ENCODE data around the gene PDSS1.

The PDSS1 gene

GRCh38 chr10:26741368-26741767 is 43.9 kb downstream of the PDSS1 start:
- DNase-seq: no peak

- DNase-seq: no peak
Observed at GRCh38 chr10:26743091-26743490, 45.6 kb downstream of the PDSS1 start.

GRCh38 chr10:26743841-26744240 is 46.3 kb downstream of the PDSS1 start:
- DNase-seq: no peak

DNA sequence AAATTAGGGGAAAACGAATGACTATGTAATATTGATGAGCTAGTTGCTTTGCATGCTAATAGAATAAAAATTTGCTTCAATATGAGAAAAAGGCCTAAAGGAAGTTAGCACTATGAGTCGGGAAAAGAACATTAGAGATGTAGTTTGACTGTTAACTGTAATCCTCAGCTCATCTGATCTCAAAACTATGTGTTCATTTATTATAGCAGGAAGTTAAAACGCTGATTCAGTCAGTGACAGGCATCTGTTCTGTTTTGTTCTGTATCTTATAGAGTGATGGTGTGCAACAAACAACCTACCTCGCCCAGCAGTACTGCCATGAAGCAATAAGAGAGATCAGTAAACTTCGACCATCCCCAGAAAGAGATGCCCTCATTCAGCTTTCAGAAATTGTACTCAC is 48.6 kb downstream of the PDSS1 start:
- no peak for DNase-seq

- peak; percentile 42 for DNase-seq
Observed at GRCh38 chr10:26755443-26755903, 58.0 kb downstream of the PDSS1 start.

DNA sequence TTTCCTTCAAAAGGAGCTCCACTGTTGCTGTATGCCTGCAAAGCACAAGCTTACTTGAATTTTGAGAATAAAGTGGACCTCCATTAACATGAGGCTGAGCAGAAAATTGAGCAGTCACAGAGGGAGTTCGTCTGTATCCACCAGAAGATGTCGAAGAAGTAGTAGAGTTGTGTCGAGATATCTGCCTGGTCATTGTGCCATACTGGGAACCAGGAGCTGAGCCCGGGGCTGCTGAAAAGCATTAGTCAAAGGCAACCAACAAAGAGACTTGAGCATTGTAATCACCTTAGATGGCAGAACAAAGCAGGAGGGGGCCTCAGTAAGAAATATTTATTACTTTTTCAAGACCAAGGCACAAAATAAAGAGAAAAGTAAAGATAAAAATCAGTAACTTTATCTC is 61.5 kb downstream of the PDSS1 start:
- DNase-seq: no peak

GRCh38 chr10:26765549-26765948 is 68.0 kb downstream of the PDSS1 start:
- DNase-seq: no peak

DNA sequence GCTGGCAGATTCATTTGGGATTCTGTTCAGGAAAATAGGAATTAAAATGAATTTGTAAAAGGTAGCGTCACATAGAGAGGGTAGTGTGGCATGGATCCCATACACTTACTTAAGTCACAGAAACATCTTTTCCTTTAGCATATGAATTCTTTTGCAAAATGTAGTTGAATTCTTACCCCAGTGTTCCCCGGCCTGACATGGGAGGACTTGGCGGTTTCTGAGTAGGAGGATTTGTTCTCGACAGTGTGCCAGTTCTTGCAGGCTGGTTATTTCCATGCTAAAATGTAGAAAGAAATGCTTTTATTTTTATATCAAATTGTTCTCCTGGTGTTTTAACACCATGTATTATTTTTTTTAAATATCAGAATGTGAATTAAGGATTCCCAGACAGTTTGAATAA is 72.6 kb downstream of the PDSS1 start:
- DNase-seq: no peak

DNA sequence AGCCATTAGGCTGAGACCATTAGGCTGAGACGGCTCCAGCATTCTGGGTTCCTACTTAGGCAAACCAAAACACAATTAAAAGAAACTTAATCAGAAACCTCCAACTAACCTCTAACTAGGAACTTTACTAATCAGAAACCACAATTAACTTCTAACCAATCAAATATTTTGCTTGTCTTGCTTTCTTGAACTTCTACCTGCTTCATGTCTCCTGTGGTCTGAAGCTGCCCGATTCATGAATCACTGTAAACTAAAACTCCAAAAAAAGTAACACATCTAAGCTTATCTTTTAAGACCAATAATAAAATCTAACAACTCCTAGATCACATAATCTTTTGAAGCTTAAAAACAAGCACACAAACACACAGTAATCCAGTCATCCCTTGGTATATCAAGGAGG is 76.1 kb downstream of the PDSS1 start:
- no peak for DNase-seq

GRCh38 chr10:26776258-26776657 is 78.8 kb downstream of the PDSS1 start:
- no peak for DNase-seq

DNA sequence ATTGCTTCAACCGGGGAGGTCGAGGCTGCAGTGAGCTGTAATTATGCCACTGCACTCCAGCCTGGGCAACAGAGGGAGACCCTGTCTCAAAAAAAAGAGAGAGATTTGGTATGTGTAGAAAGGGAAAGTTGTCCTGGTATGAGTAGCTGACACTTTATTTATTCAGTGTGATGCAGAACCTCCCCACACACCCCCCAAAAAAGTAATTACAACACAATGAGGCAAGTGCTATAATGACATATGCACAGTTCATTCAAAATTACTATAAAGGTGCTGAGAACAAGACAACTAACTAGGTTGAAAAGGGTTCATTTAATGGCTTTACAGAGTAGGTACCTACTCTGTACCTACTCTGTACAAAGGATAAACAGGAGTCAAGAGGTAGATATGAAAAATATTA is 80.2 kb downstream of the PDSS1 start:
- no peak for DNase-seq

- no peak for DNase-seq
Observed at GRCh38 chr10:26779176-26779860, 81.8 kb downstream of the PDSS1 start.

GRCh38 chr10:26780106-26780792 is 82.7 kb downstream of the PDSS1 start:
- no peak for DNase-seq

DNA sequence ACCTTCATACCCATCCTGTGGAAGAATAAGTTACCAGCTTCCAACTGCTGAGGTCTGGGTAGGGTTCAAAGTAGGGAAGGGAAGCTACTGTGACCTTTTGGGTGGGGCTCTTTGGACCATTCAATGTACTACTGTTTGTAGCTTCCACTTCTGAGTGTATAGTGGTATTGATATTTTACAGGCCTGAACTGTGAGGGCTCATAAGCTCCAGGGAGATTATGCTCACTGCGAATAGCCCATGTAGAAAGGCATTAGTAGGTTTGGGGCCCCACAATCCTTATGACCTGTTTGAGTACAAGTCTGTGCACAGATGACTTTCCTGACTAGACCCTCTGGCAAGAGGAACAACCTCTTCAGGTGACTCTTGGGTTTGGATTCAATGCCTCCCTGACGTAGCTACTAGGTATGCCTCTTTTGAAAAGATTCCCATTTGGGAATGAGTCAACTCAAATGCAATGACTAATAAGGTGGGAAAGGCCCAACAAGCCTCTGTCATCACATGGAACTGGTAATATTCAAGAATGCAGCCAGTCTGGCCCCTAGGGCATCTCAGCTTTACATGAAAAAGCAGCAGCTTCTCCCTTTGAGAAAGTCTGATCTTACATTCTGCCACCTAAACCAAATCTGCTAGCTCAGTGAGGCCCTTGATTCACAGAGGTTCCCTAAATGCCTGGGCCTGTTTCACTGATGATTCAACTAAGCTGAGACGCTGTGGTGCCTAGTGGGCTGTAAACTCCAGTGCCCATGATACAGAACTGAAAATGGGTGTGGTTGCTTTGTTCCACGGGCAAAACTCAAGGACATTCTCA is 83.5 kb downstream of the PDSS1 start:
- peak; percentile 89 for DNase-seq

- DNase-seq: peak; percentile 38
Observed at GRCh38 chr10:26781797-26782196, 84.3 kb downstream of the PDSS1 start.

DNA sequence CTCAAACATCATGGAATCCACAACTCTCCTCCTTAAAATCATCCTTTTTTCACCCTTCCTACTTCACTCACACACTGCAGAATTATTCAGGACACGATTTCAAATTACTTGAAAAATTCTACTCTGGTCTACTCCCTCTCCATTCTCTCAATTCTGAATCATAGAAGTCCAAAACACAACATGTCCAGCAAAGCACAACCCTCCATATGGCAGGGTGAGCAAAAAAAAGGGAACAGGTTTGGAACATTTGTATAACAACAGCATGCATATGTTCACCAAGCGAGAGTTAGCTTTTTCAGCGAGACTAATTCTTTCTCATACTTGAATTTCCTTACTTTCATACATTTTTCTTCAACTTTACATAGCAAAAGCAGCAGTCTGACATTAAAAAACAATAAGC is 89.9 kb downstream of the PDSS1 start:
- DNase-seq: no peak

- DNase-seq: peak; percentile 9
Observed at GRCh38 chr10:26789779-26790178, 92.3 kb downstream of the PDSS1 start.

DNA sequence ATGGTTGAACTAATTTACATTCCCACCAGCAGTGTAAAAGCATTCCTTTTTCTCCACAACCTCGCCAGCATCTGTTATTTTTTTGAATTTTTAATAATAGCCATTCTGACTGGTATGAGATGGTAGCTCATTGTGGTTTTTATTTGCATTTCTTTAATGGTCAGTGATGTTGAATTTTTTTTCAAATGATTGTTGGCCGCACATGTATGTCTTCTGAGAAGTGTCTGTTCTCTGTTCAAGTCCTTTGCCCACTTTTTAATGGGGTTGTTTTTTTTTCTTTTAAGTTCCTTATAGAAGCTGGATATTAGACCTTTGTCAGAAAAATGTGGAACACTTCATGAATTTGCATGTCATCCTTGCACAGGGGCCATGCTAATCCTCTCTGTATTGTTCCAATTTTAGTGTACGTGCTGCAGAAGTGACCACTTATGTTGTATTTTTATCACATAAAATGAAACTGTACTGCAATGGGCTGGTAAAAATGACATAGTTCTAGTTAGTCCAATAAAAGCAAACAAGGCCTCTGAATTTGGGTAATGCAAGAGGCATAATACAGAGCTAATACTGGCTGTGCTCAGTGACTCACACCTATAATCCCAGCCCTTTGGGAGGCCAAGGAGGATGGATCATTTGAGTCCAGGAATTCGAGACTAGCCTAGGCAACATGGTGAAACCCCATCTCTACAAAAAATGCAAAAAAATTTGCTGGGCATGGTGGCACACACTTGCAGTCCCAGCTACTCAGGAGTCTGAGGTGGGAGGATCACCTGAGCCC is 92.9 kb downstream of the PDSS1 start:
- DNase-seq: peak; percentile 77

- peak; percentile 5 for DNase-seq
Observed at GRCh38 chr10:26792758-26793495, 95.4 kb downstream of the PDSS1 start.

All from fibroblast of skin of back (primary cell).